SK-N-MC (cell line): ENCODE measurements around the gene HACD3.
"Not testable (repeated sequence)": the region's sequence is repeated elsewhere in the genome, so short reads cannot be mapped to it uniquely, and the experiment has no call there.

Experiments
- EZH2 ChIP-seq: fragments of 200-600 bp; sonication (generic); IDR thresholded peaks from one replicate; pipeline ENCODE4 v1.6.1; 2017; ENCODE audit warnings: antibody characterized with exemption
- FOXP2 ChIP-seq: optimal IDR thresholded peaks from 2 replicates; pipeline ENCODE3; 2011; ENCODE audit warnings: mild to moderate bottlenecking, moderate library complexity; ENCODE audit not compliant: insufficient read depth; ENCODE audit errors: extremely low read length, control extremely low read depth

GRCh38 chr15:65549288-65549687 is 19.0 kb downstream of the HACD3 start:
- TF ChIP-seq EZH2, FOXP2: not testable (repeated sequence)
